ENCODE results near the gene OR6V1.

OR6V1 gene

GRCh38 chr7:143052041-143052440 lies at the start of gene OR6V1:
OR6V1 (plus strand) TSS chr7:143052341; CDS start chr7:143052341, 0 bp downstream.
- Histone ChIP-seq H3K4me1 (ENCODE audit: control insufficient read depth, low read length) (peaks cover 51% of the 10 kb centered on the region), H3F3A (ENCODE audit: control insufficient read depth, insufficient read depth) (peaks cover 8% of the 10 kb centered on the region; the same call in 1 of the 2 replicates), H3K4me2 (ENCODE audit: low read length) (no peak within 1 kb of the TSS), H3K9me2 (replicated peaks; ENCODE audit: control insufficient read depth, low read length) (no peaks in the 10 kb centered on the region), H3K36me3 (ENCODE audit: control insufficient read depth, low read length) (no peaks in the 10 kb centered on the region), H4K20me1 (ENCODE audit: control insufficient read depth, insufficient read depth, low read depth, low read length) (no peaks in the 10 kb centered on the region), H3K27ac (ENCODE audit: low read depth, low read length) (no peak within 1 kb of the TSS), H3K4me3 (ENCODE audit: low read length) (no peak within 1 kb of the TSS), H3K9me3 (ENCODE audit: control insufficient read depth, insufficient read depth, low read length) (no peaks in the 10 kb centered on the region), H3K79me2 (ENCODE audit: control insufficient read depth, low read length) (no peaks in the 10 kb centered on the region), H3K27me3 (ENCODE audit: control insufficient read depth, low read length) (no peaks in the 10 kb centered on the region)
- TF ChIP-seq CTCF (IDR thresholded peaks at IDR 0.05; ENCODE audit: low read depth, low read length, poor library complexity, severe bottlenecking): no peak
- TF ChIP-seq EZH2phosphoT487 (IDR thresholded peaks at IDR 0.05; ENCODE audit: borderline replicate concordance, low read length): no peak

- Histone ChIP-seq H3K9me2 (replicated peaks; ENCODE audit: control insufficient read depth, low read length) (no peaks in the 10 kb centered on the region), H3K4me1 (ENCODE audit: control insufficient read depth, low read length) (peaks cover 30% of the 10 kb centered on the region), H3F3A (ENCODE audit: control insufficient read depth, insufficient read depth) (no peaks in the 10 kb centered on the region), H3K79me2 (ENCODE audit: control insufficient read depth, low read length) (no peaks in the 10 kb centered on the region), H3K27ac (ENCODE audit: low read depth, low read length) (no peak overlapping the region), H3K9me3 (ENCODE audit: control insufficient read depth, insufficient read depth, low read length) (no peaks in the 10 kb centered on the region), H3K4me3 (ENCODE audit: low read length) (peak overlapping the region; percentile 42), H3K4me2 (ENCODE audit: low read length) (peak overlapping the region; percentile 52), H3K36me3 (ENCODE audit: control insufficient read depth, low read length) (no peaks in the 10 kb centered on the region), H4K20me1 (ENCODE audit: control insufficient read depth, insufficient read depth, low read depth, low read length) (no peaks in the 10 kb centered on the region), H3K27me3 (ENCODE audit: control insufficient read depth, low read length) (no peaks in the 10 kb centered on the region)
- TF ChIP-seq CTCF (IDR thresholded peaks at IDR 0.05; ENCODE audit: low read depth, low read length, poor library complexity, severe bottlenecking) (no peak), EZH2phosphoT487 (IDR thresholded peaks at IDR 0.05; ENCODE audit: borderline replicate concordance, low read length) (no peak)
Measured at GRCh38 chr7:143002898-143003297, 49.2 kb upstream of the OR6V1 start.

- Histone ChIP-seq H4K20me1 (ENCODE audit: control insufficient read depth, insufficient read depth, low read depth, low read length) (no peaks in the 10 kb centered on the region), H3K4me3 (ENCODE audit: low read length) (peak overlapping the region; percentile 42), H3K9me3 (ENCODE audit: control insufficient read depth, insufficient read depth, low read length) (no peaks in the 10 kb centered on the region), H3K9me2 (replicated peaks; ENCODE audit: control insufficient read depth, low read length) (no peaks in the 10 kb centered on the region), H3K27ac (ENCODE audit: low read depth, low read length) (no peak overlapping the region), H3K4me2 (ENCODE audit: low read length) (peak overlapping the region; percentile 52), H3K27me3 (ENCODE audit: control insufficient read depth, low read length) (no peaks in the 10 kb centered on the region), H3K36me3 (ENCODE audit: control insufficient read depth, low read length) (no peaks in the 10 kb centered on the region), H3K4me1 (ENCODE audit: control insufficient read depth, low read length) (peaks cover 36% of the 10 kb centered on the region), H3F3A (ENCODE audit: control insufficient read depth, insufficient read depth) (peaks cover under 1% of the 10 kb centered on the region; the same call in 1 of the 2 replicates), H3K79me2 (ENCODE audit: control insufficient read depth, low read length) (no peaks in the 10 kb centered on the region)
- TF ChIP-seq CTCF (IDR thresholded peaks at IDR 0.05; ENCODE audit: low read depth, low read length, poor library complexity, severe bottlenecking) (peak; percentile 97), EZH2phosphoT487 (IDR thresholded peaks at IDR 0.05; ENCODE audit: borderline replicate concordance, low read length) (no peak)
Measured at GRCh38 chr7:143003393-143004051, 48.6 kb upstream of the OR6V1 start.

Data from DOHH2 (cell line).